GM19397 (cell line): ENCODE results near the gene PLEK.
A peak's percentile ranks its signal among the peaks of the same experiment; 100 is the strongest.
"Not testable (repeated sequence)": the region's sequence is repeated elsewhere in the genome, so short reads cannot be mapped to it uniquely, and the experiment has no call there.

Experiments
- ATAC-seq: cut with Tn5 transposase; IDR thresholded peaks from one replicate; pipeline ENCODE4 v1.9.1; 2021; ENCODE audit warnings: mild to moderate bottlenecking, moderate library complexity; ENCODE audit not compliant: unreplicated experiment

PLEK gene

GRCh38 chr2:68383778-68384177, 18.7 kb downstream of the PLEK start:
- no peak for ATAC-seq

- no peak for ATAC-seq
These were observed 19.5 kb downstream of the PLEK start for GRCh38 chr2:68384485-68385107.

- ATAC-seq = peak; percentile 46
These were observed 20.3 kb downstream of the PLEK start for GRCh38 chr2:68385220-68385906.

GRCh38 chr2:68385907-68386287, 20.8 kb downstream of the PLEK start:
- ATAC-seq = no peak

DNA sequence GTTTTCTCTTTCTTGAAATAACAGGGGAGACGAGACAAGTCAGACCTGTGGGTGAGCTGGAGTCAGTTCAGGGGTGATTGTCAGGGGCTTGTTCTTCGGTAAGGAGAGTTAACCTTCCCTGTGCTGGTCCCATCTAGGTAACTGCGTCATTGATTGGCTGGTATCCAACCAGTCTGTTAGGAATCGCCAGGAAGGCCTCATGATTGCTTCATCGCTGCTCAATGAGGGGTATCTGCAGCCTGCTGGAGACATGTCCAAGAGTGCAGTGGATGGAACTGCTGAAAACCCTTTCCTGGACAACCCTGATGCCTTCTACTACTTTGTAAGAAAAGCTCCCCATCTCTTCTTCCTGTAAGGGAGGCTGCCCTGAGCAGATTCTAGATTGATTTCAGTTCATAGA, 21.3 kb downstream of the PLEK start:
- ATAC-seq = no peak

- ATAC-seq = peak; percentile 49
These were observed 22.6 kb downstream of the PLEK start for GRCh38 chr2:68387408-68388350.

DNA sequence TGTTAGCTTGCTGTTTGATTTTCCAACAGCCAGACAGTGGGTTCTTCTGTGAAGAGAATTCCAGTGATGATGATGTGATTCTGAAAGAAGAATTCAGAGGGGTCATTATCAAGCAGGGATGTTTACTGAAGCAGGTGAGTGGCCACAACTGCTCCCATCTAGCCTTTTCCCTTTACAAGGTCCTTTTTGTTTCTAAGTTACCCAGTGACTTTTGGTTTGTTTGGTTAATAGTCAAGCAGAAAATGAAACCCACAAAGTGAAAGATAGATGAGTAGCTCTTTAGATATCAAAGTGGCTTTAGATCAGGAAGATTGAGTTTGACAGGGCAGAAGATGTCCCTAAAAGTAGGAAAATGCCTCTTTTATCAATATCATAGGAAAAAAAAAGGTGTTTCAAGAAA, 23.3 kb downstream of the PLEK start:
- ATAC-seq = peak; percentile 34

- ATAC-seq = no peak
These were observed 23.7 kb downstream of the PLEK start for GRCh38 chr2:68388772-68389171.

DNA sequence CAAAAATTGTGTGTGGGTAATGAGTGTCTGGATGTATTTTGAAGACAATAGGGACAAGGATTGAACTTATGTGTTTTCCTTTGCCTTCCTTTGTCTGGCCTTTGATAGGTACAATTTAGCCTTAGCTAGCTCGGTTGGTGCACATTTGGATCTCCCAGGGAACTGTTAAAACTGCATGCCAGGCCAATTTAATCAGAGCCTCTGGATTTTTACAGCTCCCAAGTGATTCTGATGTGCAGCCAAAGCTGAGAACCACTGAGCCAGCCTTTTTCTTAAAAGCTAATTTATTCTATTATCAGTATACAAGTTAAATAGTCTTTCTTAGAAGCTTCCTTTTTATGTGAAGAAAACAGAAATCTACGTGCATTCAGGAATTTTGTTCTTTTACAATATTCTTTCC, 25.0 kb downstream of the PLEK start:
- ATAC-seq = no peak

- ATAC-seq = no peak
These were observed 25.5 kb downstream of the PLEK start for GRCh38 chr2:68390586-68390985.

- ATAC-seq = no peak
These were observed 26.0 kb downstream of the PLEK start for GRCh38 chr2:68391099-68391498.

DNA sequence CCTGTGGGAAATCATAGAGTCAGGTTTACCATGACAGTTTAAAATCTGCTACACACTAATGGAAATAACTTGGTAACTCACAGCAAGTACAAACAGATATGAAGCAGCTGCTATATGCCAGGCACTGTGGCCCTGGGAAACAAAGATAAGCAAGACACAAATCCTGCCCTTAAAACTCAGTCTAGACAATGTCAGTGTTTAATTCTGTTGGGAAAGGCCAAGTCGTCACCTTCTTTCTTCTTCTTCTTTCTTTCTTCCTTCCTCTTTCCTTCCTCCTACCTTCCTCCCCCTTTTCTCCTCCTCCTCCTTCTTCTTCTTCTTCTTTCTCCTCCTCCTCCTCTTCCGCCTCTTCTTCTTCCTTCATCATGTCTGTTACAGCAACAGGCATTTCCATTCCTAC, 26.8 kb downstream of the PLEK start:
- ATAC-seq = no peak

GRCh38 chr2:68396093-68396492, 31.0 kb downstream of the PLEK start:
- ATAC-seq = no peak

DNA sequence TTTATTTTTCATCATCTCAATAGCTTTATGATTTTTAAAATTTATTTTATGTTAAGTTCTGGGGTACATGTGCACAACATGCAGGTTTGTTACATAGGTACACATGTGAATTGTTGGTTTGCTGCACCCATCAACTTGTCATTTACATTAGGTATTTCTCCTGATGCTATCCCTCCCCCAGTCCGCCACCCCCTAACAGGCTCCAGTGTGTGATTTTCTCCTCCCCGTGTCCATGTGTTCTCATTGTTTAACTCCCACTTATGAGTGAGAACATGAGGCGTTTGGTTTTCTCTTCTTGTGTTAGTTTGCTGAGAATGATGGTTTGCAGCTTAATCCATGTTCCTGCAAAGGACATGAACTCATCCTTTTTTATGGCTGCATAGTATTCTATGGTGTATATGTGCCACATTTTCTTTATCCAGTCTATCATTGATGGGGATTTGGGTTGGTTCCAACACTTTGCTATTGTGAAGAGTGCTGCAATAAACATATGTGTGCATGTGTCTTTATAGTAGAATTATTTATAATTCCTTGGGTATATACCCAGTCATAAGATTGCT, 32.7 kb downstream of the PLEK start:
- not testable (repeated sequence) for ATAC-seq

GRCh38 chr2:68403199-68403644, 38.1 kb downstream of the PLEK start:
- peak; percentile 80 for ATAC-seq

GRCh38 chr2:68404164-68404563, 39.1 kb downstream of the PLEK start:
- peak; percentile 80 for ATAC-seq

GRCh38 chr2:68404893-68405799, 40.1 kb downstream of the PLEK start:
- ATAC-seq = no peak

DNA sequence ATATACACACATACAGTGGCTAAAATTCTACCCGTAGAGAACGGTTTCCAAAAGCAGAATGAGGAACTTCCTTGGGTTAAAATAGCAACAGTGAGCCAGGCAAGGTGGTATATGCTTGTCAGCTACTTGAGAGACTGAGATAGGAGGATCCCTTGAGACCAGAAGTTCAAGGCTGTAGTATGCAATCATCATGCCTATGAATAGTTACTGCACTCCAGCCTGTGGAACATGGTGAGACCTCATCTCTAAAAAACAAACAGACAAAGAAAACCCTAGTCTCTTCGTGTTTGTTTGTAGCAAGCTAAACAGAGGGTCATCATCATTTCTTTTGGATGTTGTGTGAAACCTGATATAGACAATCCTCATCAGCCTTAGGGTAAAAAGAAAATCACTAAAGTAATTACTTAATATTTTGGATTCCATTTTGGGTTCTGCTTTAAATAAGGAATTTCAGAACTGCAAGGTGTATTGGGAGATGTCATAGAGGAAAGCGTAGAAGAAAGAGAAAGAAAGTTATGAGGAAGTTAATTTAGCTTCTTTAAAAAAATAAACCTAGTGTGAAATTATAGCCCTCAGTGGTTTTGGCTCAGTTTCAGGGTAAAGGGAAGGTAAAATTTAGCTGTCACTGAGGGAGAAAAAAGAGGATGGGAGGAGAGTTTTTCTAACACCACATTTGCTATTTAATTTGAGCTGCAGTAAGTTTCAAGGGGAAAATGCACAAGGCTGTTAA, 46.5 kb downstream of the PLEK start:
- ATAC-seq = peak; percentile 91

DNA sequence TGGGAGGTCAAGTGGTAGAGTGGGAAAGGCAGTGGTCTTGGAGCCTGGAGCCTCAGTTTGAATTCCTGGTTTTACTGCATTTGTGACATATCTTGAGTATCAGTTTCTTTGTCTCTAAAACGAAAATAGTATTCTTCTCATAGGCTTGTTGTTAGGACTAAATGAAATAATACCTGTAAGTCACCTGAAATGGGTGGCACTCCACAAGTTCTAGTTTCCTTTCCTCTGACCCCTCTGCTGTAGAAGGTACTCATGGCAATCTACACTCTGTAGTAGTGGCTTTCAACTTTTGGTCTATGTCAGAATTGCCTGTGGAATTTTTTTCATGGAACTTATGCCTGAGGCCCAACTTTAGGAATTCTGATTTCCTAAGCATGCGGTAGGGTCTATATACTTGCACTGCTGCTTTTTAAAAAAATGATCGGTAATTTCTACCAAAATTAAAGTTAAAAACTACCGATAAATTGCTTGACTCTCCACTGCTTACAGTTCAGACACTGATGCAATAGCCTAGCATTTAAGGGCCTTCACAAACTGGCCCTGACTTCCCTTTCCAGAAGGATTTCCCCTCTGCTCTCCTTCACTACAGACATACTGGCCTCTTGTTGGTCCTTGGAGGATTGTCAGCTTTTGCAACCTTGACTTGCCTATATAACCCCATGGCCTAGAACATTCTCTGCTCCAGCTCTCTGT, 47.2 kb downstream of the PLEK start:
- ATAC-seq = peak; percentile 24
